GM12875 (cell line): ENCODE data around the gene ATAT1.
A peak's percentile ranks its signal among the peaks of the same experiment; 100 is the strongest.

Source experiments
- H3K4me3 ChIP-seq: one replicate; pipeline ENCODE4 v1.5.1; 2011; ENCODE audit warnings: low read depth, low read length, control low read depth
- TF ChIP-seq, protein P1 (sequence below): IDR thresholded peaks from 2 replicates; pipeline ENCODE4 v1.5.1; 2011; ENCODE audit warnings: low read depth, mild to moderate bottlenecking, control low read depth, inconsistent platforms, low read length, moderate library complexity, borderline replicate concordance; ENCODE audit not compliant: insufficient read depth

The ATAT1 gene

DNA sequence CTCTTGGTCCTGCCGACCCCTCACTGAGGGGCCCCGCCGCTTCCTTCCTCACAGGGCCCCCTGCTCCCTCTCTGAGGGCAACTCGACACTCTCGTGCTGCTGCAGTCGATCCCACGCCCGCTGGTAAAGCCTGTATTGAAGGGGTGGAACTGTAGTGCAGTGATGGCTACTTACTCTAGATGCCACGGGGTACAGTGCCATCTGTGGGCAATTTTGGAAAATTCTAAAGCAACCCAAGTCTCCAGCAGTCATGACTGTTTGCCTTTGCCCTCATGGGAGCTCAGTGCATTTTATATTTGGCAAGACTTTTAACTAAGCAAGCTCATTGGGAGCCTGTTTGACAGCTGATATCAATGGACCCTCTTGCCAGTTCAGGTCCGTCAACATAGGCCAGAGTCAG lies 13.8 kb downstream of the ATAT1 start:
- TF ChIP-seq, protein P1, sequence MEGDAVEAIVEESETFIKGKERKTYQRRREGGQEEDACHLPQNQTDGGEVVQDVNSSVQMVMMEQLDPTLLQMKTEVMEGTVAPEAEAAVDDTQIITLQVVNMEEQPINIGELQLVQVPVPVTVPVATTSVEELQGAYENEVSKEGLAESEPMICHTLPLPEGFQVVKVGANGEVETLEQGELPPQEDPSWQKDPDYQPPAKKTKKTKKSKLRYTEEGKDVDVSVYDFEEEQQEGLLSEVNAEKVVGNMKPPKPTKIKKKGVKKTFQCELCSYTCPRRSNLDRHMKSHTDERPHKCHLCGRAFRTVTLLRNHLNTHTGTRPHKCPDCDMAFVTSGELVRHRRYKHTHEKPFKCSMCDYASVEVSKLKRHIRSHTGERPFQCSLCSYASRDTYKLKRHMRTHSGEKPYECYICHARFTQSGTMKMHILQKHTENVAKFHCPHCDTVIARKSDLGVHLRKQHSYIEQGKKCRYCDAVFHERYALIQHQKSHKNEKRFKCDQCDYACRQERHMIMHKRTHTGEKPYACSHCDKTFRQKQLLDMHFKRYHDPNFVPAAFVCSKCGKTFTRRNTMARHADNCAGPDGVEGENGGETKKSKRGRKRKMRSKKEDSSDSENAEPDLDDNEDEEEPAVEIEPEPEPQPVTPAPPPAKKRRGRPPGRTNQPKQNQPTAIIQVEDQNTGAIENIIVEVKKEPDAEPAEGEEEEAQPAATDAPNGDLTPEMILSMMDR, result no peak
- no peak overlapping the region for H3K4me3 ChIP-seq

DNA sequence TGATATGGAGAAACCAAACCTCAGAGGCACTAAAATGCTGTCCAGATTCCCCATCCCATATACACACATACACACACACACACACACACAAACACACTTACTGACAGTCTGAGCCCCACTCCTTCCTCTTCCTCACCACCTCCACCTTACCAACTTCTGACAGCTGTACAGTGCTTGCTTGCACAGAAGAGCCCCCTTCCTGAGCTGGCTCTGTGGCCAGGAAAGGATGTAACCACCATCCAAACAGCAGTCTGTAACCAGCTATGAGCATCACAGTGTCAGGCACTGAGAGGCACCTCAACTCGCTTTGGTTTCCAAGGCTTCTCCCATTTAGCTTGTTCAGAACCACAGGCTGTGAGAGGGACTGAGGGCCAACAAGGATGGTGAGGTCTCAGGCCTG lies 14.4 kb downstream of the ATAT1 start:
- TF ChIP-seq, protein P1, result no peak
- H3K4me3 ChIP-seq, result no peak overlapping the region

DNA sequence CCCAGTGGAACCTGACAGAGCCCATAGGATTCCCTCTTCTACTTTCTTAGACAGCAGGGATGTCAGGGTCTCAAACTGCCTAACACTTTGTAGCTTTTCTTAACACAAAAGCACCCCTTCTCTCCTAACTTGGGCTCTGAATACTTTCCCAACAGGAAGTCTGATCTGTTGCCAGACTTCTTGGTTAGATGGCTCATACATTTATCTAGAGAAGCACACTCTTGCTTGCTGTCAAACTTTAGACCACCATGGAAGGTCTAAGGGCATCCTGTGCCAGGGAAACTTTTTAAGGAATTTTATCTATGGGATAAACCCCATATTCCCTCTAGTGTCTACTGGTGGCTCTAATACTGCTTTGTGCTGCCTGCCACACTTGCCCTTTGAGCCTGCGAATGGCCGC lies 17.0 kb downstream of the ATAT1 start:
- H3K4me3 ChIP-seq, result no peak overlapping the region
- TF ChIP-seq, protein P1, result no peak

DNA sequence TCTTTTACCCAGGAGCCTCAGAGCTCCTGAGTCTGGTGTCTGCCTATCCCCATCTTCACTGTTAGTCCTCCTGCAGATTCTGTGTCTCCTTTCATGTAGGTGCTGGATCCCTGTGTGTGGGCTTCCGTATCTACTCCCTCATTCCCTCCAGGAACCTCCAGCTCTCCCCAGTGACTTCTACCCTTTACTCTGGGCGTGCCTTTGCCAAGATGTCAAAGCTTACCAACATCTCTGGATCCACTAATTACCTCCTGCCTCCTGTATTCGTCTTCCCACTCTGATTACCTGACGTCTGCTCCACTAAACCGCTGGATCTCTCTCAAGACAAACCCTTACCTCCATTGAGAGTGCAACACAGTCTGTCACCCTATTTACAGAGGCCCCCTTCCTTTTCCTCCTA lies 18.1 kb downstream of the ATAT1 start:
- no peak overlapping the region for H3K4me3 ChIP-seq
- TF ChIP-seq, protein P1, result no peak

DNA sequence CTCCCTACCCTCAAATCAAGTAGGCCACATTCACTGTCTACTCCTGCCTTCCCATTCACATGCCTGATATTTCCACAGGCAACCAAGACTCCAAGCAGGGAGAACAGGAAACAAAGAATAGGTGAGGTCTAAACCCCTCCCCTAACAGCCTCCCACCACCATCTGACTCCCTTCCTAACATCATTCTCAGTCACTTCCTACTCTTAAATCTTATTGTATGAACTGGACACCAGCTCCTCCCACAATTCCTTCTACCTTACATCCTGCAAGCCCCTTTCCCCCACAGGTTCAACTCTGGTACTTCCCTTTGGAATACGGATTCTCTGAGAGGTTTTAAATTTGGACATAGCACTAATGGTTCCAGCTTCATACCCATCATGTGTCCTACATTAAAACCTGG lies 19.3 kb downstream of the ATAT1 start:
- no peak overlapping the region for H3K4me3 ChIP-seq
- TF ChIP-seq, protein P1, result no peak

DNA sequence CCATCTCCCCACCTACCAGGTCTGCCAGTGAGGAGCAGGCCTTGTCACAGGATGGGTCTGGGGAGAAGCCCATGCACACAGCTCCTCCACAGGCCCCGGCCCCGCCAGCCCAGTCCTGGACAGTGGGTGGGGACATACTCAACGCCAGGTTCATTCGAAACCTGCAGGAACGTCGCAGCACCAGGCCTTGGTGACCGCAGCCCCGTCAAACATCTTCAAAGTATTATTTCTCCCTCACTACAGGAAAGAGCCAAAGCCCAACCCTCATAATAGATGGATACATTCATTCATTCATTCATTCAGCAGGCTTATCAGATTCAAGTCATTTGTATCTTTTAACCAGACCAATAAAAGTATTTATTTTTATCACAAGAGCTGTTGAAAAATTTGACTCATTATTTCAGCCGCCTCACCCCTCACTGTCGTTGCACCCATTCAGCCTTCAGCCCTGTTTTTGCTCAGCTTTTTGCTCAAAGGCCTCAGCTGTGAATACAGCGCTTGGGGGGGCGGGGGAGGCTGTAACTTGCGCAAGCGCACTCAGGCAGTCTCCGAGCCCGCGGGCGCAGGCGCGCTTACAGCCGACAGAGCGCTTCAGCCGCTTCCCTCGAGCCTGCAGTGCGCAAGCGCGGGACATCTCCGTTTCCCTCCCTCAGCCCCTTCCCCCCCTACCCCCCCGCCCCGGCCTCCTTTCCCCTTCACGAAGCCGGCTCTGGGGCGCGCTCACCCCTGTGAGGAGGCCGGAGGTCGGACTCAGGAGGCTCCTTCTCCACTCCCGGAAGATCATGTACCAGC lies 20.0 kb downstream of the ATAT1 start, which contains the start of gene C6orf136:
Gene C6orf136, plus strand, starts transcription at position 684 of the 792 bp plus-strand sequence. Its CDS starts 99 bp downstream, at position 783.
- TF ChIP-seq, protein P1, result no peak
- peak within 1 kb of the TSS; percentile 86 for H3K4me3 ChIP-seq
